Astrocyte (in vitro differentiated cells and primary cell): ENCODE results near the gene MAN1A1. TPM values are rescaled to one million over a fixed set of nuclear protein-coding genes. Genes with fewer than 3 reads are reported as not detected.

ENCODE experiments used
- DNase-seq: peaks from one replicate; pipeline ENCODE4 v3.0.0-alpha.2; 2010; ENCODE audit warnings: low read depth
- FAIRE-seq: peaks from 2 replicates; lab custom pipeline; 2011; peaks lifted over from hg19 to GRCh38; lab: Jason Lieb, UNC
- H2AFZ ChIP-seq: 2 replicates; pipeline ENCODE4 v1.6.0; 2012; ENCODE audit warnings: low read depth, low read length, inconsistent platforms
- H3K27ac ChIP-seq: 2 replicates; pipeline ENCODE4 v1.5.1; 2011; ENCODE audit warnings: low read depth, low read length, inconsistent platforms
- H3K27me3 ChIP-seq: 2 replicates; pipeline ENCODE4 v1.6.0; 2011; ENCODE audit warnings: low read length, inconsistent platforms; ENCODE audit not compliant: insufficient read depth
- H3K36me3 ChIP-seq: 2 replicates; pipeline ENCODE4 v1.5.1; 2011; ENCODE audit warnings: low read length, inconsistent platforms; ENCODE audit not compliant: insufficient read depth
- H3K4me1 ChIP-seq: 2 replicates; pipeline ENCODE4 v1.5.1; 2011; ENCODE audit warnings: low read length, inconsistent platforms; ENCODE audit not compliant: insufficient read depth
- H3K4me2 ChIP-seq: 2 replicates; pipeline ENCODE4 v1.6.0; 2012; ENCODE audit warnings: low read length, inconsistent platforms
- H3K4me3 ChIP-seq: 2 replicates; pipeline ENCODE4 v1.5.1; 2011; ENCODE audit warnings: low read depth, mild to moderate bottlenecking, low read length, inconsistent platforms; ENCODE audit not compliant: insufficient read depth
- H3K79me2 ChIP-seq: 2 replicates; pipeline ENCODE4 v1.6.0; 2012; ENCODE audit warnings: mild to moderate bottlenecking, low read length, inconsistent platforms; ENCODE audit not compliant: insufficient read depth
- H3K9ac ChIP-seq: 2 replicates; pipeline ENCODE4 v1.6.0; 2012; ENCODE audit warnings: mild to moderate bottlenecking, low read length, inconsistent platforms
- H3K9me3 ChIP-seq: 2 replicates; pipeline ENCODE4 v1.5.1; 2012; ENCODE audit warnings: low read depth, mild to moderate bottlenecking, low read length, inconsistent platforms; ENCODE audit not compliant: insufficient read depth
- H4K20me1 ChIP-seq: 2 replicates; pipeline ENCODE4 v1.6.0; 2012; ENCODE audit warnings: low read length, inconsistent platforms; ENCODE audit not compliant: insufficient read depth
- H3K27ac Mint-ChIP-seq: one replicate; pipeline ENCODE4 v1.8.0; 2021; ENCODE audit warnings: mild to moderate bottlenecking, mixed read lengths; ENCODE audit not compliant: unreplicated experiment
- H3K27me3 Mint-ChIP-seq: one replicate; pipeline ENCODE4 v1.8.0; 2021; ENCODE audit warnings: low read depth, mixed read lengths; ENCODE audit not compliant: unreplicated experiment
- H3K36me3 Mint-ChIP-seq: one replicate; pipeline ENCODE4 v1.8.0; 2021; ENCODE audit warnings: low read depth, mixed read lengths; ENCODE audit not compliant: unreplicated experiment
- H3K4me1 Mint-ChIP-seq: one replicate; pipeline ENCODE4 v1.8.0; 2021; ENCODE audit warnings: low read depth, mixed read lengths; ENCODE audit not compliant: unreplicated experiment
- H3K4me3 Mint-ChIP-seq: one replicate; pipeline ENCODE4 v1.8.0; 2021; ENCODE audit warnings: mild to moderate bottlenecking, moderate library complexity, mixed read lengths; ENCODE audit not compliant: unreplicated experiment
- H3K9me3 Mint-ChIP-seq: one replicate; pipeline ENCODE4 v1.8.0; 2021; ENCODE audit warnings: mild to moderate bottlenecking, mixed read lengths; ENCODE audit not compliant: unreplicated experiment
- CTCF ChIP-seq: IDR thresholded peaks from 2 replicates; pipeline ENCODE4 v1.5.1; 2011; ENCODE audit warnings: low read depth, mild to moderate bottlenecking, inconsistent platforms, low read length, moderate library complexity; ENCODE audit not compliant: insufficient read depth
- EZH2 ChIP-seq: IDR thresholded peaks from 2 replicates; pipeline ENCODE4 v1.6.1; 2012; ENCODE audit warnings: mild to moderate bottlenecking, low read length, inconsistent platforms; ENCODE audit not compliant: insufficient read depth
- total RNA-seq: library from RNA; stranded (reverse); gene quantifications from 2 replicates; pipeline ENCODE4 v1.2.1, GENCODE V29; 2021

Gene MAN1A1
- total RNA-seq, 1 donor from 2014 or later: 11.7 TPM

- Mint-ChIP-seq H3K4me3 (no peak overlapping the region), H3K27ac (no peak overlapping the region), H3K36me3 (no peaks in the 10 kb centered on the region), H3K9me3 (peaks cover 2% of the 10 kb centered on the region), H3K4me1 (peaks cover 2% of the 10 kb centered on the region), H3K27me3 (no peaks in the 10 kb centered on the region)
- Histone ChIP-seq H3K9me3 (no peaks in the 10 kb centered on the region), H3K4me1 (no peaks in the 10 kb centered on the region), H3K9ac (no peak overlapping the region), H4K20me1 (no peaks in the 10 kb centered on the region), H3K4me2 (no peak overlapping the region), H3K4me3 (no peak overlapping the region), H2AFZ (no peak overlapping the region), H3K27me3 (no peaks in the 10 kb centered on the region), H3K79me2 (no peaks in the 10 kb centered on the region), H3K27ac (no peak overlapping the region), H3K36me3 (no peaks in the 10 kb centered on the region)
- no peak for DNase-seq
- TF ChIP-seq CTCF (no peak), EZH2 (no peak)
- FAIRE-seq: no peak
Measured at GRCh38 chr6:119368921-119369320, 19.4 kb upstream of the MAN1A1 start.

- no peaks in the 10 kb centered on the region for H3K4me1 ChIP-seq
- no peaks in the 10 kb centered on the region for H3K9me3 ChIP-seq
- no peaks in the 10 kb centered on the region for H3K27me3 ChIP-seq
- TF ChIP-seq CTCF (no peak), EZH2 (no peak)
- H3K27me3 Mint-ChIP-seq: no peaks in the 10 kb centered on the region
- H3K9me3 Mint-ChIP-seq: peaks cover 2% of the 10 kb centered on the region
- H3K4me1 Mint-ChIP-seq: no peaks in the 10 kb centered on the region
- no peak overlapping the region for H3K4me2 ChIP-seq
- no peaks in the 10 kb centered on the region for H4K20me1 ChIP-seq
- no peak overlapping the region for H3K4me3 ChIP-seq
- no peak for DNase-seq
- H3K27ac ChIP-seq: no peak overlapping the region
- H3K36me3 Mint-ChIP-seq: no peaks in the 10 kb centered on the region
- H3K79me2 ChIP-seq: no peaks in the 10 kb centered on the region
- FAIRE-seq: no peak
- H3K4me3 Mint-ChIP-seq: no peak overlapping the region
- H3K36me3 ChIP-seq: no peaks in the 10 kb centered on the region
- H3K27ac Mint-ChIP-seq: no peak overlapping the region
- no peak overlapping the region for H2AFZ ChIP-seq
- H3K9ac ChIP-seq: no peak overlapping the region
Measured at GRCh38 chr6:119361209-119361608, 11.6 kb upstream of the MAN1A1 start.

DNA sequence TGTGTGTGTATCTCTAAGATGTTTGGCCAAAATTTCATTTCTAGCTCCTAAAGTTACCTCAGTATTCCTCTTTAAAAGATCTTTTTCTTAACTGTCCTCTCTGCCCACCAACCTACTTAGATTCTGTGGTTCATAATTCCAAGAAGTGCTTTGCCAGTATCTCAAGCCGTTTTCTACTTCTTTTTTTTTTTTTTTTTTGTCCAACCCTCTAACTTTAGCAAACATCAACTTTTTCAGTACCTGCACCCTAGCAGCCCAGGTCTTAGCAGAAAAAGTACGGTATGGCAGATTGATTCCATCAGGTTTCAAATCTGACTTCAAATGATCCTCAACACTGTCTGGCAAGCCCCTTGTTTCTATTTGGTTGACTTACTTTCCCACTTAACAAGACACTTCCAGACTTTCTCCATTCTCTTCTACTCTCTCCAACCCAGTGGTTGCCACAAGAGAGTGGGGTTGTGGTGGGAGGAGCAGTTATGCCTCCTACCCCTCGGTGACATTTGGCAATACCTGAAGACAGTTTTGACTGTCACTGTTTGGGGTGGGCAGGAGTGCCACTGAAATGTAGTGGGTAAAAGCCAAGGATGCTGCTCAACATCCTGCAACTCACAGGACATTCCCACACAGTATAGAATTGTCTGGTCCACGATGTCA is 10.8 kb upstream of the MAN1A1 start:
- no peak overlapping the region for H3K27ac ChIP-seq
- FAIRE-seq: no peak
- no peaks in the 10 kb centered on the region for H3K4me1 Mint-ChIP-seq

More for the DNA sequence above, 10.8 kb upstream of the MAN1A1 start:
- no peaks in the 10 kb centered on the region for H3K9me3 ChIP-seq
- Mint-ChIP-seq H3K9me3 (no peaks in the 10 kb centered on the region), H3K27me3 (no peaks in the 10 kb centered on the region), H3K36me3 (no peaks in the 10 kb centered on the region), H3K4me3 (no peak overlapping the region), H3K27ac (no peak overlapping the region)
- no peak for DNase-seq
- no peak overlapping the region for H3K4me3 ChIP-seq
- no peaks in the 10 kb centered on the region for H4K20me1 ChIP-seq
- H3K9ac ChIP-seq: no peak overlapping the region
- TF ChIP-seq CTCF: no peak
- no peak for TF ChIP-seq EZH2
- H3K4me1 ChIP-seq: no peaks in the 10 kb centered on the region
- H2AFZ ChIP-seq: no peak overlapping the region
- no peaks in the 10 kb centered on the region for H3K36me3 ChIP-seq
- H3K79me2 ChIP-seq: no peaks in the 10 kb centered on the region
- H3K27me3 ChIP-seq: no peaks in the 10 kb centered on the region
- H3K4me2 ChIP-seq: no peak overlapping the region
